Hepatic stellate cell (primary cell): ENCODE results near the gene SLC5A2.
"Not testable (repeated sequence)": the region's sequence is repeated elsewhere in the genome, so short reads cannot be mapped to it uniquely, and the experiment has no call there.

Source experiments
- DNase-seq: peaks from one replicate; pipeline ENCODE4 v3.0.0; 2011; ENCODE audit warnings: low spot score

SLC5A2 gene

DNA sequence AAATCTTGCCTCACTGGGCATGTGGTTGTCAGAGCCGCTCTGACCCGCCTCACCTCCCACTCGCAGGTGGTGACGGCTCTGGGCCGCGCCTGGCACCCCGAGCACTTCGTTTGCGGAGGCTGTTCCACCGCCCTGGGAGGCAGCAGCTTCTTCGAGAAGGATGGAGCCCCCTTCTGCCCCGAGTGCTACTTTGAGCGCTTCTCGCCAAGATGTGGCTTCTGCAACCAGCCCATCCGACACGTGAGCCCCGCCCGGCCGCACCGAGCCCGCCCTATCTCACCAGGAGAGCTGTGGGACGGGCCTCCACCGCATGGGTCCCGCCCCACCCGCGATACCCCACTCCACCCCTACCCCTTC lies 7.0 kb upstream of the SLC5A2 start:
- DNase-seq: no peak

DNA sequence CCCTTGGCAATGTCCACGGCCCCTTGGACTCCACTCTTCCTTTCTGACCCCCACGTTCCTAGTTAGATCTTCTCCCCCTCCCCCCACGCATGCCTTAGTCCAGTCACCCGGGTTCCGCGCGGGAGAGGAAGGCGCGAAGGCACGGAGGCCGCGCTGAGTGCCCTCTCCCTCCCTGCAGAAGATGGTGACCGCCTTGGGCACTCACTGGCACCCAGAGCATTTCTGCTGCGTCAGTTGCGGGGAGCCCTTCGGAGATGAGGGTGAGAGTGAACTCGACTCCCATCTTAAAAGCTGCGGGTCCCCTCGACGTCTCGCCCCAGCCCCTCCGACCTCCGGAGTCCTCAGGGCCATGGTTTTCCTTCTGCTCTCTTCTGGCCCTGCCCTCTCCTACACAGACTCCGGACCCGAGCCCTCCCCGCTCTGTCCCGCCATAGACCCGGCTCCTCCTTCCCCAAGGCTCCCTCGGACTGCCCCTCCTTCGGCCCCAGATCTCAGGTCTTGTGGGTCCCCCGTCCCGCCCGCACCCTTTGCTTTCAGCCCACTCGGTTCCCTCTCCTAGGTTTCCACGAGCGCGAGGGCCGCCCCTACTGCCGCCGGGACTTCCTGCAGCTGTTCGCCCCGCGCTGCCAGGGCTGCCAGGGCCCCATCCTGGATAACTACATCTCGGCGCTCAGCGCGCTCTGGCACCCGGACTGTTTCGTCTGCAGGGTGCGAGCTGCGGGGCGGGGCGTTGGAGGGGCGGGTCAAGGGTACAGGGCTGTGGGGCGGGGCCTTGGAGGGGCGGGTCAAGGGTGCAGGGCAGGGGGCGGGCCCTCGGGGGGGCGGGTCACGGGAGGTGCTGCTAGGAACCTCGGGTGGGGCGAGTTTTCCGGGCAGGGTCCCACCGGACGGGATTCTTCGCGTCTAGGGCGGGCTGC lies 6.4 kb upstream of the SLC5A2 start:
- DNase-seq: no peak

DNA sequence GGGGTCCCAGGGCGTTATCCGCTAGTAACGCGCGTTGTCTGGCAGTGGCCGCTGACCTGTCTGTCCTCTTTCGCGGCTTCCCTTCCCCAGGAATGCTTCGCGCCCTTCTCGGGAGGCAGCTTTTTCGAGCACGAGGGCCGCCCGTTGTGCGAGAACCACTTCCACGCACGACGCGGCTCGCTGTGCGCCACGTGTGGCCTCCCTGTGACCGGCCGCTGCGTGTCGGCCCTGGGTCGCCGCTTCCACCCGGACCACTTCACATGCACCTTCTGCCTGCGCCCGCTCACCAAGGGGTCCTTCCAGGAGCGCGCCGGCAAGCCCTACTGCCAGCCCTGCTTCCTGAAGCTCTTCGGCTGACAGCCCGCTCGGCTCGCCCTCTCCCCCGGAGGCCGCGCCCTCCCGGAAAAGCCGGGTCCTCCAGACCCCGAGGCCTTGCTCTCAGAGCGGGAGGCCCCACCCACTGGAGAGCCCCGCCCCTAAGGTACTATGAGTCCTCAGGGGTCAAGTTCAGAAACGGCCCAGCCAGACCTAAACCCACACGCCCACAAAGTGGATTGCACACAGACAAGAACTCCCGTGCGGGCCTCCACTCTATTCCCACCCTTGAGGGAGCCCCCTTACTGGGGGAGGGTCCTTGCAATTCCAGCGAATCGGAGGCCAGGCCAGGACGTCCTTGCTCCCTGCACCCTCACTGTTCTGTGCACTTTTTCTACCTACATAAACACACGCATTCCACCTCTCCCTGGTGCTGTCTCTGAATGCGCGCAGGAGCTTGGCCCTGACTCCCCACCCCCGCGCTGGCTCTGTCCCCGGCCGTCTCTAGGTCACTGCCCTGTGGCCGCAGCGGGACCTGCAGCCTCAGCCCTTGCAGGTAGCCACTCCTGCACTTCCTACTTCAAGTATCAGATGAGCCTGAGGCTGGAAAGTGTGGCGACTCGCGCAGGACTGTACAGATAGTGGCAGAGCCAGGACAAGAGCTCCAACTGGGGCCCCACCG lies 5.4 kb upstream of the SLC5A2 start:
- no peak for DNase-seq

DNA sequence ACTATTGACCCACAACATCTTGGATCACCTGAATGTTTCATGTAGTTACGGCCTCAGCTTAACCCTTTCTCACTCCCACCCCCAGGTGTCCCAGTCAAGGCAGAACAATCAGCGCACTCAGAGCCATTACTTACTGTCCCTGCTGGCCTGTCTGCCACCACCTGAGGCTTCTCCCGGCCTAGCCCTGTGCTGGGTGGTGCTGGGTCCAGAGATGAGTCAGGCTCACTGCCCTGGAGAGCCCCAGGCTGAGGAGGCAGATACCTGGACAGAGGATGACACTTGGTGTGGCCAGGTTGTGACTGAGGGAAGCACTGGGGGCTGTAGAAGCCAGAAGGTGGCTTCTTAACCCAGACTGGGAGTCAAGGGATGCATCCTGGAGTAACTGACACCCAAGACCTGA lies 4.0 kb upstream of the SLC5A2 start:
- DNase-seq: no peak

DNA sequence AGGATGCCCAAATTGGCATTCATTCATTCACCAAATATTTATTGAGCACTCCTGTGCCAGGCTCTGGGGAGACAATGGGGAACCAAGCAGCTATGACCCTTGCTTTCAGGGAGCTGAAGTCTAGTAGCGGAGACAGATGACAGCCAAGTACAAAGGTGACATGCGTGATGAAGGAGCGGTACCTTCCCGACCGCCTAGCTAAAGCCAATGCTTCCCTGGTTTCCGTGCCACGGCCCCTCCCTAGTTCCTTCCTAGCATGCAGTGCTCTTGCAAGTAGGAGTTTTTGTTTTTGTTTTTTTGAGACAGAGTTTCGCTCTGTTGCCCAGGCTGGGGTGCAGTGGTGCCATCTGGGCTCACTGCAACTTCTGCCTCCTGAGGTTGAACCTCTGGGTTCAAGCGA lies 3.2 kb upstream of the SLC5A2 start:
- DNase-seq: no peak

DNA sequence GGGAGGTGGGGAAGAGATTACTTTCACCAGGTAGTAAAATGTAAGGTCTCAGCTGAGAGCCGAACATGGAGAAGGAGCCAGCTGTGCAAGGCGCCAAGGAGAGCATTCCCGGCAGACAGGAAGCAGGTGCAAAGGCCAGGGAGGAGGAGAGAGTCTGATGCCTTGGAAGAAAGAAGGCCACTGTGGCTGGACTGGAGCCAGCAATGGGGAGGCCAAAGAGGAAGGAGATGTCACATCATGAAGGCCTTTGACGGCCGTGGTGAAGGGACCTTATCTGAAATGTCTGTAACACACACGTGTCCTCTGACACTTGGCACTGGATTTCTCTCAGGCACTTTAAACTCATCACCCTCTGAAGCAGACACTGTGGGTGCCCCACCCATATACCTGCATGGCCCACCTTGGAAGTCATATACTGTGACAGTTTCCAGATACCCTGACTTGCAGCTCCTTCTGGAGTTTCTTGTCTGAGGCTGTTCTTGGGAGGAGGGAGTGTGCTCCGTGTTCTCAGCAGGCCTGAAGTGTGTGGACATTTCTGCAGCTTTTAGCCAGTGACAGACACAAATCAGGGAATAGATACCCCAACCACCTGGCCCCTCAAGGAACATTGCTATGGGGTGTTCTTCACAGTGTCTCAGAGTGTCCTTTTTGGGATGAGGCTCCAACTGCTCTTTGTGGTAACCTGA lies 1.9 kb upstream of the SLC5A2 start:
- DNase-seq: no peak

DNA sequence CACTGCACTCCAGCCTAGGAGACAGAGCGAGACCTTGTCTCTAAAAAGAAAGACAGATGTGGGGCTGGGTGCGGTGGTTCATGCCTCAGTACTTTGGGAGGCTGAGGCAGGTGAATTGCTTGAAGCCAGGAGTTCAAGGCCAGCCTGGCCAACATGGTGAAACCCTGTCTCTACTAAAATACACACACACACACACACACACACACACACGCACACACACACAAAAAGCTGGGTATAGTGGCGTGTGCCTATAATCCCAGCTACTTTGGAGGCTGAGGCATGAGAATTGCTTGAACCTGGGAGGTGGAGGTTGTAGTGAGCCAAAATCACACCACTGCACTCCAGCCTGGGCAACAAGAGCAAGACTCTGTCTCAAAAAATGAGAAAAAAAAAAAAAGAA lies 1.1 kb downstream of the SLC5A2 start:
- DNase-seq: not testable (repeated sequence)

DNA sequence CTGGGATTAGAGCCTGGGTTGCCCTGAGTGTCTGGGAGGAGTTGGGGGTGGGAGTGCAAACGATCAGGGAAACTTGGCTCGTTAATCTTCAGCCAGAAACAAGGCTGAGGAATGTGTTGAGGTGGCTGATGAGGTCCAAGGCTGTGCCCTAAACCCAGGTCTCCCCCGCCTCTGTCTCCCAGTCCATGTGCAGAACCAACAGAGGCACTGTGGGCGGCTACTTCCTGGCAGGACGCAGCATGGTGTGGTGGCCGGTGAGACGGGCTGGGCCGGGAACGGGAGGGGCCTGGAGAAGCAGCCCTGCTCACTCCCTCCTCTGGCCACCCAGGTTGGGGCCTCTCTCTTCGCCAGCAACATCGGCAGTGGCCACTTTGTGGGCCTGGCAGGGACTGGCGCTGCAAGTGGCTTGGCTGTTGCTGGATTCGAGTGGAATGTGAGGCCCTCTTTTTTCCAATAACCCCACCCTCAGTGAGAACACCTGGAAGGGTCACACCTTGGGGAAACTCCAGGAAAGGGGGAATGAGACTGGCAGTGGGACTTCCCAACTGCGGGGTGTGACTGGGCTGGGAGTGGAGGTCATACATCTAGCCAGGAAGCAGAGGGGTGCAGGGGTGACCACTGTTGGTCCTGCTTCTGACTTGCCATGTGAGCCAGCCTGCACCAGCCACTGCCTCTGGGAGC lies 1.7 kb downstream of the SLC5A2 start:
- DNase-seq: no peak

DNA sequence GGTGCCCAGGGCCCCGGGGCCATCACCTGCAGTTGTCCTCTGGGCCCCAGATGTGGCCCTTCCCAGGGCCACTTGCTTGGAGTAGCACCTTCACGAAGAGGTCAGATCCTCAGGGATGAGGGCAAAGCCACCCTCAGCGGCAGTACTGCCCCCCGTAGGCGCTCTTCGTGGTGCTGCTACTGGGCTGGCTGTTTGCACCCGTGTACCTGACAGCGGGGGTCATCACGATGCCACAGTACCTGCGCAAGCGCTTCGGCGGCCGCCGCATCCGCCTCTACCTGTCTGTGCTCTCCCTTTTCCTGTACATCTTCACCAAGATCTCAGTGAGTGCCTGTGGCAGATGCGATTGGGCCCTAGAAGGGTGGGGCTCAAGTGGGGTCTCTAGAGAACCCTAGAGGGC lies 2.6 kb downstream of the SLC5A2 start:
- DNase-seq: no peak

DNA sequence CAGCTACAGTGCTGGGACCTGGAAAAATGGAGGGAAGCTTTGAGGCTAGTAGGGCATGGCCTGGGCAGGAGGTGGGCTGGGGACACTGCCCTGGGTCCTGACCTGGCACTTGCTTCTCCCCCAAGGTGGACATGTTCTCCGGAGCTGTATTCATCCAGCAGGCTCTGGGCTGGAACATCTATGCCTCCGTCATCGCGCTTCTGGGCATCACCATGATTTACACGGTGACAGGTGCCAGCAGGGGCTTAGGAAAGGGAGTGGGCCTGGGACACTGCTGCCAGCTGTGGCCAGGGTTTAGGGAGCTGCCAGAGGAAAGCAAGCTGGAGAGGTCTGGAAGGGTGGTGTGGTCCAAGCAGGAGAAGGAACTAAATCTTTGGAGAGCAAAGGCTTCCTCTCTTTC lies 3.1 kb downstream of the SLC5A2 start:
- no peak for DNase-seq

DNA sequence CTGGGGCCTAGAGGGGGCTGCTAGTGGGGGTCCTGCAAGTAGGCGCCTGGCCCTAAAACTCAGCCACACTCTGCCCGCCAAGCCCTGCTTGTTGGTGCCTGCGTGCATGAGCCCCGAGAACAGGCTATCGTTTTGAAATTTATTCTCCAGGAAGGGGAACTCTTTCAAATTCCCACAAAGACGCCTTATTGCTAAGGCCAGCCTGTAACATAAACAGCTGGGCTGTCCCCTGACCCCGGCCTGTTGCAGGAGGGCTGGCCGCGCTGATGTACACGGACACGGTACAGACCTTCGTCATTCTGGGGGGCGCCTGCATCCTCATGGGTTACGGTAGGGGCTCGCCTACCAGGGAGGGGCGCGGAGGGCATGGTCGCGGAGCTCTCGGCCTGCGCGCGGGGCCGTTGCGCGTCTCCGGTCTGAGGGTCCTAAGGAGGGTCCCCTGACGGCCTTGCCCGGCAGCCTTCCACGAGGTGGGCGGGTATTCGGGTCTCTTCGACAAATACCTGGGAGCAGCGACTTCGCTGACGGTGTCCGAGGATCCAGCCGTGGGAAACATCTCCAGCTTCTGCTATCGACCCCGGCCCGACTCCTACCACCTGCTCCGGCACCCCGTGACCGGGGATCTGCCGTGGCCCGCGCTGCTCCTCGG lies 4.3 kb downstream of the SLC5A2 start:
- no peak for DNase-seq

DNA sequence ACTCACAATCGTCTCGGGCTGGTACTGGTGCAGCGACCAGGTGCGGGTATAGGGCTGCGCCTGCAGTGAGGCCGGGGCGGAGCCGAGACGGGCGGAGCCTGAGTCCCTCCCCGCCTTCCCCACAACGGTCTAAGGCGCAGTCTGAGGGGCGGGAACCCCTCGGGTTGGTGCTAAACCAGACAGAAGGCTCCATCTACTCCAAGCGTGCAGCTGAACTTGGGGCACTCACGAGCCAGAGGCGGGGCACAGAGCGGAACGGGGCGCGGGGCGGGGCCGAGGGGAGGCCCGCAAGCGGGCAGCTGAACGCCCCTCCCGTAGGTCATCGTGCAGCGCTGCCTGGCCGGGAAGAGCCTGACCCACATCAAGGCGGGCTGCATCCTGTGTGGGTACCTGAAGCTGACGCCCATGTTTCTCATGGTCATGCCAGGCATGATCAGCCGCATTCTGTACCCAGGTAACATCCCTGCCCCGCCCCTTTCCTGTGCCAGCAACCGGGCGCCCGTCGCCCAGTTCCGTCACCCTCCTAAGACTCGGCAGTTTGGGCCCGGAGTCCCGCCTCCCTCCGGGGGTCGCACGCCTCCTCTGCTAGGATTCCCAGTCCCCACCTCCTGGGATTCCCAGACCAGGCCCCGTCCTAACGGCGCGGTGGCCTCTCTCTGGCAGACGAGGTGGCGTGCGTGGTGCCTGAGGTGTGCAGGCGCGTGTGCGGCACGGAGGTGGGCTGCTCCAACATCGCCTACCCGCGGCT lies 5.0 kb downstream of the SLC5A2 start:
- DNase-seq: peak; percentile 66

DNA sequence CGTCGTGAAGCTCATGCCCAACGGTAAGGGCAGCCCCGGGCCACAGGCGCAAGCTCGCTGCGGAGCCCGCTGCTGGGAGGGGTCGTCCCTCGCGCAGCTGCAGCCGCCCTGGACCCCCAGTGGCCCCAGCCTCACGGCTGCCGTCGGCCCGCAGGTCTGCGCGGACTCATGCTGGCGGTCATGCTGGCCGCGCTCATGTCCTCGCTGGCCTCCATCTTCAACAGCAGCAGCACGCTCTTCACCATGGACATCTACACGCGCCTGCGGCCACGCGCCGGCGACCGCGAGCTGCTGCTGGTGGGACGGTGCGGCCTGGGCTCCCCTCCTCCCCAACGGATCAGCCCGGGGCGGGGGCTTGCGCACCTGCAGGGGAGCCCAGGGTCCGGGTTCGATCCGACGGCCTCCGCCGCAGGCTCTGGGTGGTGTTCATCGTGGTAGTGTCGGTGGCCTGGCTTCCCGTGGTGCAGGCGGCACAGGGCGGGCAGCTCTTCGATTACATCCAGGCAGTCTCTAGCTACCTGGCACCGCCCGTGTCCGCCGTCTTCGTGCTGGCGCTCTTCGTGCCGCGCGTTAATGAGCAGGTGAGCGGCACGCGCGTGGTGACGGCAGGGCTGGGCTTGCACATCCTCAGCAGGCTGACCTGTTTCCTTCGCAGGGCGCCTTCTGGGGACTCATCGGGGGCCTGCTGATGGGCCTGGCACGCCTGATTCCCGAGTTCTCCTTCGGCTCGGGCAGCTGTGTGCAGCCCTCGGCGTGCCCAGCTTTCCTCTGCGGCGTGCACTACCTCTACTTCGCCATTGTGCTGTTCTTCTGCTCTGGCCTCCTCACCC lies 5.8 kb downstream of the SLC5A2 start:
- no peak for DNase-seq

DNA sequence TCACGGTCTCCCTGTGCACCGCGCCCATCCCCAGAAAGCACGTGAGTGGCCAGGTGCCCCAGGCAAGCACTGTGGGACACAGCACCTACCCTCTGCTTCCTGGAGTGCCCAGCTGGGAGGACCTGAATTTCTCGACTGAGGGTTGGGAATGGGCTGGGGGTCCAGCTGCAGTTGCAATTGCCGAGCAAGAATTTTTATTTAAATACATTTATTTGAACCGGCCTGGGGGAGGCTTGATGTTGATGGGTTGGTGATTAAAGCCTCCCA lies 6.3 kb downstream of the SLC5A2 start:
- no peak for DNase-seq

DNA sequence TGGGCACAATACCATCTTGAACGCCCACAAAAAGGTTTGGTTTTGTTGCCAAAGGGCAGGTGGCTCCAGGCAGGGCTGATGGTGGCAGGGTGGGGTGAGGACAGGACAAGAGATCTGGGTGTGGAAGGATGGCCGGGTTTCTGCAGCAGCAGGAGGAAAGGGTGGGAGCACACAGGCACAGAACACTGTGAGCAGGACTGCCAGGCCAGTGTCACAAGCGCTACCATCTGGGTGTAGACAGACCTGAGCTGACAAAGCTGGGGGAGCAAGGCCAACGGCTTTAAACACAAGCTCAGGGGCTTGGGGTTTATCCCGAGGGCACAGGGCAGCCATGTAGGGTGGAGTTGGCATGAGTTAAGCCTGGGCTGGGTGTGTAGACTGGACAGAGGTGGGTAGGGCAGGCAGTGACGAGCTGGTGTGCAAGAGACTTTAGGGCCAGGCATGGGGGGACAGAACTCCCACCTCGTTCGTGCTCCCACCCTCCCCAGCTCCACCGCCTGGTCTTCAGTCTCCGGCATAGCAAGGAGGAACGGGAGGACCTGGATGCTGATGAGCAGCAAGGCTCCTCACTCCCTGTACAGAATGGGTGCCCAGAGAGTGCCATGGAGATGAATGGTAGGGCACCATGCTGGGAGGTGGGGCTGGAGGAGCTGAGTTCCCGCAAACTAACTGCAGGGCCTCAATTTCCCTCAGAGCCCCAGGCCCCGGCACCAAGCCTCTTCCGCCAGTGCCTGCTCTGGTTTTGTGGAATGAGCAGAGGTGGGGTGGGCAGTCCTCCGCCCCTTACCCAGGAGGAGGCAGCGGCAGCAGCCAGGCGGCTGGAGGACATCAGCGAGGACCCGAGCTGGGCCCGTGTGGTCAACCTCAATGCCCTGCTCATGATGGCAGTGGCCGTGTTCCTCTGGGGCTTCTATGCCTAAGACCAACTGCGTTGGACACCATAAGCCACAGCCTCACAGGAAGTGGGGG lies 7.0 kb downstream of the SLC5A2 start:
- DNase-seq: no peak

DNA sequence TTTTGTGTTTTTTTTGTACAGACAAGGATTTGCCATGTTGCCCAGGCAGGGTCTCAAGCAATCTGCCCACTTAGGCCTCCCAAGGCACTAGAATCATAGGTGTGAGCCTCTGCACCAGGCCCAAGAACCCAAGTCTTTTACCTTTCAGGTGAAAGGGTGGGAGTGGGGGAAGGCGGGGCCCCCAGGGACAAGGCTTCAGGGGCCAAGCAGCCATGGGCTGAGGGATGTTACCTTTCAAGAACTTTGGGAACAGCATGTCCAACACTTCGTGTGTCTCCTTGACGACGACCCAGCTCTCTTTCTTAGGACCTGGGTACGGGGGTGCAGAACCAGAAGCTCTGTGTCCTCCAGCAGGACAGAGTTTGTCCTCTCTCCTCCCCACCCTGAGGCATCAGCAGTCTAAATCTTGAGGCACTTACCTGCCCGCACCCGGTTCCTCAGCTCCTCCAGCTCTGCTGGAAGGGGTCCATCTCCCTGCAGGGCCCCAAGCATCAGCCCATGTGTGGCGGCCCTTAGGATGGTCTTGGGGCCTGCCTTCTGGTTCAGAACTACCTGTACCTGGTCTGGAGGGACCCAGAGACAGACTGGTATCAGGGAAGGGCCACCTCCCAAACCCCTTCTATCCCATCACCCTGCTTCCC lies 9.0 kb downstream of the SLC5A2 start:
- DNase-seq: no peak

DNA sequence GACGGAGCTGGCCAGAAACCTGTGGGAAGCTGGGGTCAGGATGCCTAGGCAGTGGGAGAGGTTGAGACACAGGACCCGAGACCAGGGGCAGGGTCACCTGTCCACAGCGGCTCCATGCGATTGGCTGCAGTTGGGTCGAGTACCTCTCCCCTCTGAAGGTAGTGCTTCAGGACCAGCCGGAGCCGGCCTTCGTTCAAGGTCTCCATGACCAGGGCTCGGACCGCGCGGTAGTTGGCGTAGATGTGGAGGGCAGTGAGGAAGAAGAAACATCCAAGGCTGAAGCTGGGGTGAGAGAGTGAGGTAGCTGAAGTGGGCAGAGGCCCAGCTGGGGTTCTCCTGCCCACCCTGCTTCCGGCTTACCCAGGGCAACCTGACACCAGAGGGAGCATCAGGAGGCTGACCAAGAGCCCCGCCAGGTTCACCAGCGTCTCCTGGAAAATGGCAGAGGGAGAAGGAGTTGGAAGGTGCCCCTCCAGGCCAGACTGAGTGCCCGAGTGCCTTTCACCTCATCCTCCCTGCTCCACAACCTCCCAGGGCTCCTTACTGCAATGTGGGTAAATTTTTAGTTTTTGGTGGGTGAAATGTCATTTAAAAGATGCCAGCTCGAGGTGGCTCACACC lies 10.7 kb downstream of the SLC5A2 start:
- DNase-seq: no peak

DNA sequence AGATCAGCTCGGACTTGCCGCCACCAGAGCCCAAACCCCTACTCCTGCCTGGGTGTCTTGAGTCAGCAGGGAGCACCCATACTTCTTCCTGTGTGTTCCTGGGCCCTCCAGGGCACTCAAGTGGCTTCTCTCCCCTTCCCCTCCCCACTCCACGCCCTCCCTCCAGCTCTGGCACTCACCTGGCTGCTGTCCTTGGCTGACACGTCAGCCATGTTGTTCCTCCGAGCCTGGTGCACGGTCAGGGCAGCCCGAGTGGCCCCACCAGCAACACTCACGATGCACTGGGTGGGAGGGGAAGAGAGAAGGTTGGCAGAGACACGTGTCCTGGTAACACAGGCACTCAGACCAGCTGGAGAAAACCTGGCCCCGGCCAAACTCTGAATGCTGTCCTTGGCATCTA lies 13.7 kb downstream of the SLC5A2 start:
- no peak for DNase-seq
